Endothelial cell of umbilical vein (primary cell): ENCODE data around the gene LRRC37A3.

Source experiments
- CTCF ChIP-seq, 2 donors: IDR thresholded peaks; 1 replicate in 1 of 2; 2 replicates in 1 of 2; pipeline ENCODE4 v1.5.1; 2011; ENCODE audit warnings: low read length in 2 of 2, mild to moderate bottlenecking in 2 of 2, moderate library complexity in 2 of 2, control low read depth in 1 of 2, inconsistent platforms in 1 of 2, low read depth in 1 of 2; ENCODE audit not compliant: insufficient read depth in 1 of 2; ENCODE audit errors: extremely low read depth in 1 of 2
- EZH2 ChIP-seq: IDR thresholded peaks from 2 replicates; pipeline ENCODE4 v1.6.1; 2012; ENCODE audit warnings: borderline replicate concordance, low read depth, mild to moderate bottlenecking, moderate library complexity, low read length, inconsistent platforms; ENCODE audit not compliant: severe bottlenecking
- GATA2 ChIP-seq: IDR thresholded peaks from 2 replicates; pipeline ENCODE4 v1.7.0; 2011; ENCODE audit warnings: low read depth, mild to moderate bottlenecking, moderate library complexity, mixed read lengths, low read length; ENCODE audit not compliant: insufficient read length, insufficient read depth
- MAX ChIP-seq: IDR thresholded peaks from 2 replicates; pipeline ENCODE4 v1.6.1; 2011; ENCODE audit not compliant: insufficient read depth, insufficient read length
- POLR2A ChIP-seq: IDR thresholded peaks from 2 replicates; pipeline ENCODE4 v1.6.1; 2012; ENCODE audit warnings: low read depth, mild to moderate bottlenecking, control low read depth, low read length
- POLR2AphosphoS5 ChIP-seq: IDR thresholded peaks from 2 replicates; pipeline ENCODE4 v1.6.1; 2012; ENCODE audit warnings: low read depth, mild to moderate bottlenecking, control low read depth, low read length, moderate library complexity; ENCODE audit not compliant: insufficient read depth

GRCh38 chr17:64938925-64939474 lies 19.7 kb upstream of the LRRC37A3 start:
- TF ChIP-seq POLR2AphosphoS5 (no peak), EZH2 (no peak), CTCF (IDR thresholded peaks at IDR 0.05; ENCODE audit: extremely low read depth in 1 of 2, insufficient read depth in 1 of 2, low read depth in 1 of 2, low read length in 2 of 2) (peak; percentile 77 to 91), POLR2A (no peak), MAX (no peak), GATA2 (no peak)
